Fibroblast of upper back skin (primary cell): ENCODE measurements around the gene TMED9.

ENCODE experiments used
- DNase-seq: peaks from one replicate; pipeline ENCODE4 v3.0.0-alpha.2; 2013

The TMED9 gene

GRCh38 chr5:177588413-177588909 lies 3.5 kb upstream of the TMED9 start:
- no peak for DNase-seq

GRCh38 chr5:177590406-177590805 lies 1.6 kb upstream of the TMED9 start:
- DNase-seq, result no peak

GRCh38 chr5:177591690-177592009 lies 353 bp upstream of the TMED9 start:
- DNase-seq, result no peak

- DNase-seq, result no peak
These were observed 902 bp downstream of the TMED9 start for GRCh38 chr5:177592905-177593304.

GRCh38 chr5:177593511-177593910 lies 1.5 kb downstream of the TMED9 start:
- no peak for DNase-seq

- no peak for DNase-seq
These were observed 2.1 kb downstream of the TMED9 start for GRCh38 chr5:177594071-177594470.

- DNase-seq, result no peak
These were observed 3.1 kb downstream of the TMED9 start for GRCh38 chr5:177595026-177595585.

GRCh38 chr5:177595991-177596774 lies 4.2 kb downstream of the TMED9 start:
- DNase-seq, result no peak

- DNase-seq, result no peak
These were observed 4.8 kb downstream of the TMED9 start for GRCh38 chr5:177596775-177597238.

GRCh38 chr5:177598477-177598876 lies 6.5 kb downstream of the TMED9 start:
- DNase-seq, result no peak

- peak; percentile 77 for DNase-seq
These were observed 7.9 kb downstream of the TMED9 start, which contains the start of gene B4GALT7 for GRCh38 chr5:177599731-177600507. TSS of gene B4GALT7 (plus strand) at chr5:177600132. CDS start at chr5:177600211, 79 bp downstream.

GRCh38 chr5:177600508-177601018 lies 8.6 kb downstream of the TMED9 start:
- DNase-seq, result no peak

GRCh38 chr5:177601126-177601525 lies 9.1 kb downstream of the TMED9 start:
- no peak for DNase-seq

GRCh38 chr5:177601577-177602457 lies 9.8 kb downstream of the TMED9 start:
- DNase-seq, result no peak

GRCh38 chr5:177602458-177602830 lies 10.4 kb downstream of the TMED9 start:
- no peak for DNase-seq

- DNase-seq, result no peak
These were observed 11.6 kb downstream of the TMED9 start for GRCh38 chr5:177603631-177604030.

- DNase-seq, result no peak
These were observed 12.1 kb downstream of the TMED9 start for GRCh38 chr5:177604116-177604521.

GRCh38 chr5:177604656-177605055 lies 12.7 kb downstream of the TMED9 start:
- no peak for DNase-seq

- DNase-seq, result no peak
These were observed 13.1 kb downstream of the TMED9 start for GRCh38 chr5:177605078-177605477.

GRCh38 chr5:177605667-177606066 lies 13.7 kb downstream of the TMED9 start:
- no peak for DNase-seq

- DNase-seq, result no peak
These were observed 14.4 kb downstream of the TMED9 start for GRCh38 chr5:177606071-177607051.
